Stimulated activated naive CD4-positive, alpha-beta T cell treated with Interleukin-2 at 50 U/mL for 16 hours (primary cell): ENCODE data around the gene MSMB.
A peak's percentile ranks its signal among the peaks of the same experiment; 100 is the strongest.
"Not testable (repeated sequence)": the region's sequence is repeated elsewhere in the genome, so short reads cannot be mapped to it uniquely, and the experiment has no call there.

ENCODE experiments used
- DNase-seq: peaks from one replicate; lab custom pipeline; 2025; lab: John Stamatoyannopoulos, UW

The MSMB gene

DNA sequence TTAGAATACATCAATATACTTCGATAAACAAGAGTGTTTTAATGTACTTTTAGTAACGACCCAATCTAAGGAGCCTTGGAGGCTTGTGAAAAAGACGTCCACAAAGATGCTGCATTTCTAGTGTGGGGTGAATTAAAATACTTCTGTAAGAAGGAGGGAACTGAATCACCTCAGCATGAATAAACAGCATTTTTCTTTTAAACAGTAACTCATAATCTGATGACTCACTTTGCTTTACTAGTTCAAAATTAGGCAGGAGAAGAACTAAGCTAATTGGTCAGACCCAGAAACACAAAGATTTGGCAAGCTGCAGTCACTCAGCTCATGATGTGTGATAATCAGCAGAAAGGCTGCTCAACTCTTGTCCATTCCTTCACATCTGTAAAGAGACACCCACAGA, 39.9 kb downstream of the MSMB start:
- no peak for DNase-seq

DNA sequence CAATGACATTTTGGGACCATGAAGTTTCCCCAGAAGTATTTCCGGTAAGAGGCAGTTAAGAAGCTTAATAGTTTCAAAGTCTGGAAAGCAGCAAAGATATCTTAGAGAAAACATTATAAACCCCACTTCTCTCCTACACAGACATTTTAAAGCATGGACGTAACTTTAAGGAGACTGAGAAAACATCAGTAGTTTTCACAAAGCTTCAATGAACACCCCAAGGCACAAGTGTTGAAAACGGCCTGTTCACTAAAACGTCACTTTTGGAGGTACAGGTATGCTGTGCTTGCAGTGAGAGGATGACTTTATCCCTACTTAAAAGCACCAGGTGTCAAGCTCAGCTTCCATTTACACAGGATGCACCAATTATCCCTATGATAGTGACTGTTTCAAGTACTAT, 40.7 kb downstream of the MSMB start:
- DNase-seq, result no peak

DNA sequence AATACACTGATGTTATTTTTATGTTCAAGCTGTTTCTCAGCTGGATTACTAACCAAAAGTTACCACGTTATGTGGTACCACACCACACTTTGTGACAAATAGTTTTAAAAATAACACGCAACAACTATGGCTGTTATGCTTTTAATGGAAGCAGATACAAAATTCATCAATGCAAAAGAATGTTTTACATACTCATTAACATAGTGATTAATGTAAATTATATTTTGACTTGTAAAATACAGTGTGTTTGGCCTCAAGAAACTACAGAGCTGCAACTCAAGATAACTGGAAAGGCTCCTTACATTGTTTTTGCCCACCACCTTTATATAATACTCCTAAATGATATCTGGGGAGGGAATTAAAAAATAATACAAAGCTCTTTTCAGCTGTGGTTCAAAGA, 41.1 kb downstream of the MSMB start:
- DNase-seq, result no peak

DNA sequence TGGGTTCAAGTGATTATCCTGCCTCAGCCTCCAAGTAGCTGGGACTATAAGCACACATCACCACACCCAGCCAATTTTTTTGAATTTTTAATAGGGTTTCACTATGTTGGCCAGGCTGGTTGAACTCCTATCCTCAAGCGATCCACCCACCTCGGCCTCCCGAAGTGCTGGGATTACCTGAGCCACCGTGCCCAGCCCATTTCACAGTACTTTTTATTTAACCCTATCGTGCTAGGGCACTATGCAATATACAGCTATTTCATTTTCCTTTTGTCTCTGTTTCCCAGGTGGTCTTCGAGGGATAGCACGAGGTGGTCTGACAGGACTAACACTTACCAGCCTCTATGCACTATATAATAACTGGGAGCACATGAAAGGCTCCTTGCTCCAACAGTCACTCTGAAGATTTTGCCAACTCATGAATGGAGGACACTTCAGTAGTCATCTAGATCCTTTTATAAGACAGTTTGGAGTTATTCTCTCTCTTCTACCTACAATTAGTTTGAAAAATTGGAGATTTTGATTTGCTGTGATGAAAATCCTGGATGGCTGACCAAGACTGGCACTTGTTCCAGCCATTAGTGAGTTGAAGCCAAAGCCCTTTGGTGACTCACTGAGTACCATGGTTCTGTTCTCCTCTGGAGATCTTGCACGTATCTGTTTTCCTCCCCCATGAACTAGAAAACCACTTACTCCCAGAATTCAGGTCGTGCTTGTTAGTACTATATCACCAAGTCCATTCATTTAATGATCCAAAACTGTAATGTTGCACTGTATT, 43.0 kb downstream of the MSMB start:
- DNase-seq, result no peak

DNA sequence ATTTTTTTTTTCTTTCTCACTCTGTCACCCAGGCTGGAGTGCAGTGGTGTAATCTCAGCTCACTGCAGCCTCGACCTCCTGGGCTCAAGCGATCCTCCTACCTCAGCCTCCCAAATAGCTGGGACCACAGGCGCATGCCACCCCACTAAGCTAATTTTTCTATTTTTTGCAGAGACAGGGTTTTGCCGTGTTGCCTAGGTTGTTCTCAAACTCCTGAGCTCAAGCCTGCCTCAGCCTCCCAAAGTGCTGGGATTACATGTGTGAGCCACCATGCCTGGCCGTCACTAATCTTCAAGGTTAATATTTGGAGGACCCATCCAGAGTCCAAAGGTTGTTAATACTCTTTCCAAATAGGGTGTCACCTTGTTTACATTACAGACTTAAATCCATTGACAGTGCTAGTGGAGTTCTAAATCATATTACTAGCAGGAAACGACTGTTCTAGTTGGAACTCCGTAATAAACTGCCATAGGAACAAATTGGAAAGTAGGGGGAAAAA, 43.8 kb downstream of the MSMB start:
- not testable (repeated sequence) for DNase-seq

DNA sequence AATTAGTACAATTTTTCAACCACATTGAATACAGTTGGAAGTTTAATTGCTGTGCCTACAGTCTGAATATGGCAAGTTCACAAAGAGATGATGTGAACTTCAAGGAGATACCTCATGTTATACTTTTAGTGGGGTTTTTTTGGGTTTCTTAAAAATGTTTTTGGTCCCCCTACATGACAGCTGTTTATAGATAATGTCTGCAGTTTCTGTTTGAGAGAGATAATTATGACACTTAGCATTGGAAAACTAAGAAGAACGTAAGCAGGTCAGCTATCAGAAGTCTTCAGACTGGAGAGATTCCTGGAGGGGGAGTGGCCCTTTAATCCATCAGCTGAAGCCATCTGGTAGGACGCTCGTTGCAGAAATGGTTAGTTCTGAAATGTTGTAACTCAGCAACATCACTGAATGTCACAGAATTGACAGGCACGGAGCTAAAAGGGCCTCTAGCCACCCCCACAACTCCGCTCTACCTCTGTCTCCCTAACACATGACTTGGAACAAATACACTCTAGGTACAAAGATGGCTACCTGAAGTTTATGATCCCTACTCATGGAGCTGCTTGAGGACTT, 44.8 kb downstream of the MSMB start:
- no peak for DNase-seq

DNA sequence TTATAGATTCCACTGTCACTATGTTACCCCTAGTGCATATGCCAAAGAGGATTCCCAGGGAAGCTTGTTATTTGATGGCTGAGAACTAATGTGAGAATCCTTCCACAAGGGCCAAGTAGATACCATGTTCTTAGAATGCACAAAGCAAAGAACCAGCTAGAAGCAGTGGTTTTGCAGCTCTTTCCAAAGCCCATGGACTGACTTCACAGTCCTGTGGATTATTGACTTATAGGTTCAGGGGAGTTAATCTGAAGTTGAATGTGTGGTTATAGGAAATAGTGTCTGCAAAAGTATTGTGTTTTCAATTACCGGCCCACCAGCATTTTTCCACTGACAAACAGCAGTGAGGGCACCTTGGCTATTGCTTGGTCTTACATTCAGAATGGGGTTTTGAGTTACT, 45.5 kb downstream of the MSMB start:
- DNase-seq, result no peak

DNA sequence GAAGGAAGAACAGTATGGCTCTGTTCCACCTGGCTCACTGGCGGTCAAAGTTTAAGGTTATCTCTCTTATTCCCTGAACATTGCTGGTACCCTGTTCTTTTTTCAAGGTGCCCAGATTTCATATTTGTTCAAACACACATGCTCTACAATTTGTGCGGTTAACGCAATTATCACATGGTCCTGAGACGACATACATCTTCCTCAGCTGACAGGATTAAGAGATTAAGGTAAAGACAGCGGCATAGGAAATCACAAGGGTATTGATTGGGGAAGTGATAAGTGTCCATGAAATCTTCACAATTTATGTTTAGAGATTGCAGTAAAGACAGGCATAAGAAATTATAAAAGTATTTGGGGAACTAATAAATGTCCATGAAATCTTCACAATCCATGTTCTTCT, 46.1 kb downstream of the MSMB start:
- not testable (repeated sequence) for DNase-seq

DNA sequence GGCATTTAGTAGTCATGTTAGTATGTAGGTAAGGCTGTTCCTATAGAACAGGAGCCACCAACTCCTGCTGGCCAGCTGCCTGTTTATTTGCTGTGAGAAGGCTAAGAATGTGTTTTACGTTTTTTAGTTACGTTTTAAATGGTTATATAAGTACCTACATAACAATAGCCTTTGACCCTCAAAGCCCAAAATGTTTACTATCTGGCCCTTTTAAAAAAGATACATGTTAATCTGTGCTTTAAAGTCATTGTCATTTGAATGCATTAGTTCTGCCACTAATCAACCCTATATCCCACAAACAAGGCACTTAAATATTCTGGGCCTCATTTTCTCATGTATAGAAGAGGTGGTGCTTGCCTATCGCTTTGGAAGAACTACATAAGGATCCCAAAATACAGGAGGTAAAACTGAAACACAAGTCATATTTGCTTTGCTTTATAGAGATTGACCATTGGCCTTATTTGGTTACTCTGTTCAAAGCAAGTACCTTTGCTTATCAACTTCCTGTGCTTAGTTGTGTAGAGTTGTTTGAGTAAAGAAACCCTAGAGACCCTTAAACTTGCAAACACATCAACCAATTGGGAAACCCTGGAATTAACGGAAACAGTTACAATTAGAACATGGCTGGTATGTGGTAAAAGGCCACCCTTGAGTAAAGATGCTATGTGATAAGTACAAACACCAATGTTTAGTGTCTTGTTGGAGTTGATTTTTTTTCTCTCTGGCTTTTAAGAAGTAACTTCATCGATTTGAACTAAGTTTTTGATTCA, 47.9 kb downstream of the MSMB start:
- DNase-seq, result no peak

DNA sequence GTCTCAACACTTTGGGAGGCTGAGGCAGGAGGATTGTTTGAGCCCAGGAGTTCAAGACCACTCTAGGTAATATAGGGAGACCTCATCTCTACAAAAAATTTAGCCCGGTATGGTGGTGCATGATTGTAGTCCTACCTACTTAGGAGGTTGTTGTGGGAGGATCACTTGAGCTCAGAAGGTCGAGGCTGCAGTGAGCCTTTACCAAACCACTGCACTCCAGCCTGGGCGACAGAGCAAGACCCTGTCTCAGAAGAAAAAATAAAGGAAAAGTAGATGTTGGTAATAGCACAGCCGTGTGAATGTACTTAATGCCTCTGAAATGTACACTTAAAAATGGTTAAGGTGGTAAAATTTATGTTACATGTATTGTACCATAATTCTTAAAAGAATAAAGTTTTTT, 48.5 kb downstream of the MSMB start:
- DNase-seq, result no peak

DNA sequence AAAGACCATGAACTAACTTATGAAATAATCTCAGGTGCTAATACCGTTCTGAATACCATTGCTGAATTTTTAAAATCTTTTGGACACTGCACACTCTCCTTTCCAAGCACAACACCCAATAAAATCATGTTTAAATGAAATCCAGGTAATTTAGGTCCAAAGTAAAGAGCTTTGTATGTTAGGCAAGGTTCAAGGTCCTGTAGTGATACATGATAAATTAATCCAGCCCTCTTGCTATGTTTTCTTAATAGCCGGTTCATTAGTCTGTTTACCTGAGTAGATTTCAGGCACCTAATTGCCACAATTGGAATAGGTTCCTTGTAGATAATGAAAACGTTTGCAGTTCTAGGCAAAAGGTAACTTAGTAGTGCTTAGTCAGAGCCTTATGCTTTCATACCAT, 60.5 kb downstream of the MSMB start:
- DNase-seq, result not testable (repeated sequence)

DNA sequence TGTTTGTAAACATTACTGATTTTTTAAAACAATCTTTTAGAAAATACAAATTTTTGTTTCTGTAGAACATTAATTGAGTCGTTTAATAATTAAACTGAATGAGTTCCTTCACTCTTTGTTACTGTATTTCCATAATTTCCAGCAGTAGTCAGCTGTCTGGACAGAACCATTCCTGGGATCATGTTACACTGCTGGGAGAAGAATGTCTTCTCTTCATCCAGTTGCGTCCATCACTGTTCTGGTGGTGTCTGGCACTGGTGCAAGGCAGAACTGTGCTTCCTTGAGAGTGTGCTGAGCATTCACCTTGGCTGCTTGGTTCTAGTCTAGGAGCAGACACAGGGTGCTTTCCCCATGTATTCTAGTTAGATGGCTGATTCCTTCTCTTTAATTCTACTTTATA, 61.6 kb downstream of the MSMB start:
- not testable (repeated sequence) for DNase-seq

DNA sequence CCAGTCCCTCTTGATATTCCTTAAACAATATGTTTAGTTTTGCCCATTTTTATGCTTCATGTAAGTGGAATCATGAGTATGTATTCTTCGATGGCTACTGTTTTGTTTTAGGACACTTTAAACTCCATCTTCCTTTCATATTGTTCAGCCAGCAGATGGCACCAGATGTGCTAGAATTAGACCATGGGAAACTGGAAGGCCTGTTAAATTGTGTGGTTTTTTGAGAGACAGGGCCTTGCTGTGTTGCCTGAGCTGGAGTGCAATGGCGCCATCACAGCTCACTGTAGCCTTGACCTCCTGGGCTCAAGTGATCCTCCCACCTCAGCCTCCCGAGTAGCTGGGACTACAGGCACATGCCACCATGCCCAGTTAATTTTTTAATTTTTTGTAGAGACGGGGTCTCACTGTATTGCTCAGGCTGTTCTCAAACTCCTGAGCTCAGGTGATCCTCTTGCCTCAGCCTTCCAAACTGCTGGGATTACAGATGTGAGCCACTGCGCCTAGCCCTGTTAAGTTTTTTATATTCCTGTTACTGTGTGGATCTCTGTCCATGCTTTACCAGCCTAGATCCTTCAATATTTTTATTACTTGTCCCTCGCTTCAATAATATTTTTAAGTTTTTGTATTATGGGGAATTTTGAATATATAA, 62.4 kb downstream of the MSMB start:
- DNase-seq, result peak; percentile 12
